WTC11 (cell line): ENCODE results near the gene EVA1A. TPM values are rescaled to one million over a fixed set of nuclear protein-coding genes. Genes with fewer than 3 reads are reported as not detected.

ENCODE experiments used
- ATAC-seq: fragments of 200-7000 bp; cut with Tn5 transposase; 2 replicates; pipeline ENCODE4 v1.10.0; 2021; ENCODE audit warnings: mild to moderate bottlenecking, moderate library complexity
- CTCF ChIA-PET: fragments of 300-600 bp; sonication (Branson Sonifier 250); formaldehyde crosslinking; loops from one replicate; lab custom pipeline; 2021; ENCODE audit warnings: antibody characterized with exemption; lab: Charles Lee
- POLR2A ChIA-PET: fragments of 350-600 bp; sonication (Branson Sonifier 250); formaldehyde crosslinking; loops from one replicate; lab custom pipeline; 2021; ENCODE audit warnings: antibody characterized with exemption; lab: Charles Lee
- DNase-seq: peaks from one replicate; pipeline ENCODE4 v3.0.0; 2021; ENCODE audit warnings: low spot score
- H3K27ac Mint-ChIP-seq: 2 replicates; pipeline ENCODE4 v1.8.0; 2021; ENCODE audit warnings: mixed read lengths
- H3K27me3 Mint-ChIP-seq: 2 replicates; pipeline ENCODE4 v1.8.0; 2021; ENCODE audit warnings: low read depth, mild to moderate bottlenecking, moderate library complexity, mixed read lengths
- H3K36me3 Mint-ChIP-seq: 2 replicates; pipeline ENCODE4 v1.8.0; 2021; ENCODE audit warnings: mixed read lengths
- H3K4me1 Mint-ChIP-seq: 2 replicates; pipeline ENCODE4 v1.8.0; 2022; ENCODE audit warnings: mixed read lengths
- H3K4me3 Mint-ChIP-seq: 2 replicates; pipeline ENCODE4 v1.8.0; 2021; ENCODE audit warnings: mild to moderate bottlenecking, moderate library complexity, mixed read lengths
- H3K9me3 Mint-ChIP-seq: 2 replicates; pipeline ENCODE4 v1.8.0; 2021; ENCODE audit warnings: mixed read lengths
- AFF4 ChIP-seq: sonication (generic); formaldehyde crosslinking; IDR thresholded peaks from 2 replicates; pipeline ENCODE4 v1.8.1; 2023; ENCODE audit warnings: mild to moderate bottlenecking, missing genetic modification reagents, borderline replicate concordance
- FOXP1 ChIP-seq: sonication (generic); formaldehyde crosslinking; IDR thresholded peaks from 2 replicates; pipeline ENCODE4 v1.8.0; 2022; ENCODE audit warnings: missing genetic modification reagents, mild to moderate bottlenecking, moderate library complexity, borderline replicate concordance
- HMGXB4 ChIP-seq: sonication (generic); formaldehyde crosslinking; IDR thresholded peaks from 2 replicates; pipeline ENCODE4 v1.8.1; 2023; ENCODE audit warnings: mild to moderate bottlenecking, moderate library complexity, missing genetic modification reagents
- KAT7 ChIP-seq: sonication (generic); formaldehyde crosslinking; IDR thresholded peaks from 2 replicates; pipeline ENCODE4 v1.8.1; 2023; ENCODE audit warnings: missing genetic modification reagents, mild to moderate bottlenecking, borderline replicate concordance
- NFYB ChIP-seq: sonication (generic); formaldehyde crosslinking; conservative IDR thresholded peaks from 2 replicates; pipeline ENCODE4 v1.8.0; 2022; ENCODE audit warnings: low read depth, missing genetic modification reagents
- NR3C1 ChIP-seq: sonication (generic); formaldehyde crosslinking; conservative IDR thresholded peaks from 2 replicates; pipeline ENCODE4 v1.8.1; 2023; ENCODE audit warnings: low read depth, mild to moderate bottlenecking, missing genetic modification reagents
- PRRX2 ChIP-seq: fragments of 250-450 bp; sonication (Bioruptor Pico); IDR thresholded peaks from 2 replicates; pipeline ENCODE4 v1.8.0; 2021; ENCODE audit warnings: mild to moderate bottlenecking
- SMAD3 ChIP-seq: sonication (generic); formaldehyde crosslinking; IDR thresholded peaks from 2 replicates; pipeline ENCODE4 v1.8.0; 2022; ENCODE audit warnings: missing genetic modification reagents, mild to moderate bottlenecking, borderline replicate concordance
- SMAD4 ChIP-seq: sonication (generic); formaldehyde crosslinking; IDR thresholded peaks from 2 replicates; pipeline ENCODE4 v1.8.0; 2022; ENCODE audit warnings: mild to moderate bottlenecking, missing genetic modification reagents
- TCF7 ChIP-seq: sonication (generic); formaldehyde crosslinking; IDR thresholded peaks from 2 replicates; pipeline ENCODE4 v1.8.0; 2022; ENCODE audit warnings: mild to moderate bottlenecking, low read depth, missing genetic modification reagents, moderate library complexity
- TEAD4 ChIP-seq: sonication (generic); formaldehyde crosslinking; IDR thresholded peaks from 2 replicates; pipeline ENCODE4 v1.8.0; 2022; ENCODE audit warnings: mild to moderate bottlenecking, missing genetic modification reagents
- ZBTB43 ChIP-seq: sonication (generic); formaldehyde crosslinking; IDR thresholded peaks from 2 replicates; pipeline ENCODE4 v1.8.1; 2023; ENCODE audit warnings: mild to moderate bottlenecking, missing genetic modification reagents
- ZNF121 ChIP-seq: sonication (generic); formaldehyde crosslinking; IDR thresholded peaks from 2 replicates; pipeline ENCODE4 v1.8.0; 2023; ENCODE audit warnings: missing genetic modification reagents
- ZNF423 ChIP-seq: fragments of 250-450 bp; sonication (Bioruptor Pico); IDR thresholded peaks from 2 replicates; pipeline ENCODE4 v2.1.2; 2022; ENCODE audit warnings: mild to moderate bottlenecking, moderate library complexity
- total RNA-seq: library from RNA; stranded (reverse); gene quantifications from 3 replicates; pipeline ENCODE4 v1.2.3, GENCODE V29; 2021
- TF ChIP-seq, protein P1 (sequence below): sonication (generic); formaldehyde crosslinking; IDR thresholded peaks from 2 replicates; pipeline ENCODE4 v1.8.1; 2022; ENCODE audit warnings: mild to moderate bottlenecking, missing genetic modification reagents, moderate library complexity, borderline replicate concordance
- TF ChIP-seq, protein P2 (sequence below): sonication (generic); formaldehyde crosslinking; conservative IDR thresholded peaks from 2 replicates; pipeline ENCODE4 v1.8.1; 2023; ENCODE audit warnings: mild to moderate bottlenecking, low read depth, missing genetic modification reagents, moderate library complexity
- TF ChIP-seq, protein P3 (sequence below): sonication (generic); formaldehyde crosslinking; IDR thresholded peaks from 2 replicates; pipeline ENCODE4 v1.8.1; 2023; ENCODE audit warnings: mild to moderate bottlenecking, missing genetic modification reagents, moderate library complexity

Gene EVA1A
- total RNA-seq, 1 experiment from 2014 or later: 4.1 TPM

DNA sequence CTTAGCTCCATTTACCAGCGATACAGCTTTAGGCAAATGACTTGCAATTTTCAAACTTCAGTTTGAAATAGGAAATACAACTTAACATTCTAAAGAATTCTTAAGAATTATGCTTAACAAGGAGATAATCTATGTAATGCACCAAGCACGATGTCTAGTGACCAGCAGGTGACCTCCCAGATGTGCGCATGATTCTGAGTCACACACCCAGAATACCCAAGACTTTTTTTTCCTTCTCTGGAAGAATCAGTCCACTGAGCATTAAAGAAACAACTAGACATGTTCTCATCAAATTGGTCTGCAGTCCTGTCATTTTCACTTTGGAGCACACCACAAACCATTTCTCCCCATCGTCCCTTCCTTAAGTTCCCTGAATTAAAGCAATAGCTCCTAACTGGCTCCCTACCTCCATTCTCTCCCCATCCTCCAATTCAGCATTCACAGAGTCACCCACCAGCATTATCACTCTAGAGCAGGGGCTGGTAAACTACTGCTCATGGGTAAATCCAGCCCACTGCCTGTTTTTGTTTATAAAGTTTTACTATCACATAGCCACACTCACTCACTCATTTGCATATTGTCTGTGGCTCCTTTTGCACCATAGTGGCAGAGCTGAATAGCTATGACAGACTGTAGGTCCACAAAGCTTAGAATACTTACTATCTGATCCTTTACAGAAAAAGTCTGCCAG lies 13.2 kb downstream of the EVA1A start:
- Mint-ChIP-seq H3K4me1 (peaks cover 17% of the 10 kb centered on the region), H3K27ac (no peak overlapping the region), H3K4me3 (no peak overlapping the region), H3K36me3 (no peaks in the 10 kb centered on the region), H3K9me3 (peaks cover 2% of the 10 kb centered on the region), H3K27me3 (peaks cover under 1% of the 10 kb centered on the region; the same call in 1 of the 2 replicates)
- DNase-seq: no peak
- TF ChIP-seq FOXP1 (CRISPR knock-in tag) (no peak), NR3C1 (CRISPR knock-in tag) (no peak), ZBTB43 (no peak), KAT7 (CRISPR knock-in tag) (no peak), ZNF423 (CRISPR knock-in tag) (no peak), HMGXB4 (no peak), PRRX2 (CRISPR knock-in tag) (no peak), ZNF121 (no peak), TCF7 (CRISPR knock-in tag) (no peak), SMAD3 (CRISPR knock-in tag) (no peak), TEAD4 (CRISPR knock-in tag) (no peak), NFYB (CRISPR knock-in tag) (no peak), AFF4 (no peak), SMAD4 (no peak)
- TF ChIP-seq, protein P1, sequence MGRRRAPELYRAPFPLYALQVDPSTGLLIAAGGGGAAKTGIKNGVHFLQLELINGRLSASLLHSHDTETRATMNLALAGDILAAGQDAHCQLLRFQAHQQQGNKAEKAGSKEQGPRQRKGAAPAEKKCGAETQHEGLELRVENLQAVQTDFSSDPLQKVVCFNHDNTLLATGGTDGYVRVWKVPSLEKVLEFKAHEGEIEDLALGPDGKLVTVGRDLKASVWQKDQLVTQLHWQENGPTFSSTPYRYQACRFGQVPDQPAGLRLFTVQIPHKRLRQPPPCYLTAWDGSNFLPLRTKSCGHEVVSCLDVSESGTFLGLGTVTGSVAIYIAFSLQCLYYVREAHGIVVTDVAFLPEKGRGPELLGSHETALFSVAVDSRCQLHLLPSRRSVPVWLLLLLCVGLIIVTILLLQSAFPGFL (CRISPR knock-in tag): no peak
- TF ChIP-seq, protein P2, sequence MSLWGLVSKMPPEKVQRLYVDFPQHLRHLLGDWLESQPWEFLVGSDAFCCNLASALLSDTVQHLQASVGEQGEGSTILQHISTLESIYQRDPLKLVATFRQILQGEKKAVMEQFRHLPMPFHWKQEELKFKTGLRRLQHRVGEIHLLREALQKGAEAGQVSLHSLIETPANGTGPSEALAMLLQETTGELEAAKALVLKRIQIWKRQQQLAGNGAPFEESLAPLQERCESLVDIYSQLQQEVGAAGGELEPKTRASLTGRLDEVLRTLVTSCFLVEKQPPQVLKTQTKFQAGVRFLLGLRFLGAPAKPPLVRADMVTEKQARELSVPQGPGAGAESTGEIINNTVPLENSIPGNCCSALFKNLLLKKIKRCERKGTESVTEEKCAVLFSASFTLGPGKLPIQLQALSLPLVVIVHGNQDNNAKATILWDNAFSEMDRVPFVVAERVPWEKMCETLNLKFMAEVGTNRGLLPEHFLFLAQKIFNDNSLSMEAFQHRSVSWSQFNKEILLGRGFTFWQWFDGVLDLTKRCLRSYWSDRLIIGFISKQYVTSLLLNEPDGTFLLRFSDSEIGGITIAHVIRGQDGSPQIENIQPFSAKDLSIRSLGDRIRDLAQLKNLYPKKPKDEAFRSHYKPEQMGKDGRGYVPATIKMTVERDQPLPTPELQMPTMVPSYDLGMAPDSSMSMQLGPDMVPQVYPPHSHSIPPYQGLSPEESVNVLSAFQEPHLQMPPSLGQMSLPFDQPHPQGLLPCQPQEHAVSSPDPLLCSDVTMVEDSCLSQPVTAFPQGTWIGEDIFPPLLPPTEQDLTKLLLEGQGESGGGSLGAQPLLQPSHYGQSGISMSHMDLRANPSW (CRISPR knock-in tag): no peak
- TF ChIP-seq, protein P3, sequence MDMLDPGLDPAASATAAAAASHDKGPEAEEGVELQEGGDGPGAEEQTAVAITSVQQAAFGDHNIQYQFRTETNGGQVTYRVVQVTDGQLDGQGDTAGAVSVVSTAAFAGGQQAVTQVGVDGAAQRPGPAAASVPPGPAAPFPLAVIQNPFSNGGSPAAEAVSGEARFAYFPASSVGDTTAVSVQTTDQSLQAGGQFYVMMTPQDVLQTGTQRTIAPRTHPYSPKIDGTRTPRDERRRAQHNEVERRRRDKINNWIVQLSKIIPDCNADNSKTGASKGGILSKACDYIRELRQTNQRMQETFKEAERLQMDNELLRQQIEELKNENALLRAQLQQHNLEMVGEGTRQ: no peak
- ChIA-PET CTCF (interaction anchor here (1.0 to 1.6 kb wide), 2 partner anchors 61 to 80 kb away, joined by 3 to 6 read pairs; no protein-coding TSS in a partner anchor), POLR2A (interaction anchor here (0.5 kb wide), 1 partner anchor 1651 kb away, joined by 3 read pairs; no protein-coding TSS in a partner anchor)
- ATAC-seq: no peak
